Left lung (tissue), 10 donors: ENCODE data around the gene MAP4. TPM values are rescaled to one million over a fixed set of nuclear protein-coding genes. Genes with fewer than 3 reads are reported as not detected.
"Not testable (repeated sequence)": the region's sequence is repeated elsewhere in the genome, so short reads cannot be mapped to it uniquely, and the experiment has no call there.

Experiments
- ATAC-seq: fragments of 200-7000 bp; cut with Tn5 transposase; one replicate; pipeline ENCODE4 v1.9.1; 2020; ENCODE audit warnings: moderate library complexity
- DNase-seq, 4 donors: peaks; one replicate each; pipeline ENCODE4 v3.0.0-alpha.2; 2013 to 2020
- H3K27ac ChIP-seq, 2 donors: fragments of 200-600 bp; sonication (generic) in 1 of 2; one replicate each; pipeline versions ENCODE4 v1.5.0 to v1.8.0; 2020 to 2021
- H3K27me3 ChIP-seq, 2 donors: fragments of 200-600 bp; sonication (generic) in 1 of 2; one replicate each; pipeline versions ENCODE4 v1.5.0 to v1.8.0; 2020 to 2021
- H3K36me3 ChIP-seq, 2 donors: fragments of 200-600 bp; sonication (generic) in 1 of 2; one replicate each; pipeline versions ENCODE4 v1.5.0 to v1.8.0; 2020 to 2021
- H3K4me1 ChIP-seq, 2 donors: fragments of 200-600 bp; one replicate each; pipeline ENCODE4 v1.8.0; 2021
- H3K4me3 ChIP-seq, 2 donors: fragments of 200-600 bp; sonication (generic) in 1 of 2; one replicate each; pipeline versions ENCODE4 v1.5.0 to v1.8.0; 2020 to 2021; ENCODE audit warnings: mild to moderate bottlenecking in 1 of 2
- H3K9me3 ChIP-seq, 2 donors: fragments of 200-600 bp; sonication (generic) in 1 of 2; one replicate each; pipeline versions ENCODE4 v1.5.0 to v1.8.0; 2020 to 2021
- intact Hi-C, 2 donors: fragments of 100-400 bp; cut with DNase I; formaldehyde crosslinking; loops; one replicate each; pipeline versions ENCODE4 v1.11.2 to v1.14.2; 2022
- polyA plus RNA-seq, 6 donors: library from polyadenylated mRNA; unstranded; fragments of 120-200 nt; gene quantifications; one replicate each; pipeline ENCODE4 v1.2.1, GENCODE V29; 2013; ENCODE audit not compliant: insufficient read length in 6 of 6
- total RNA-seq, 2 donors: library from RNA; stranded (reverse); fragmentation: NEBNext Ultra II Directional; extraction: Animal tissue kit (Norgen Biotek cat#: 25700); gene quantifications; one replicate each; pipeline ENCODE4 v1.2.1, GENCODE V29; 2021
- TF ChIP-seq, protein P1 (sequence below), 2 donors: fragments of 200-600 bp; sonication (generic) in 1 of 2; IDR thresholded peaks; one replicate each; pipeline versions ENCODE4 v1.5.0 to v1.8.0; 2021; ENCODE audit warnings: antibody characterized with exemption in 2 of 2
- donor health status: DM: no; HTN: yes; CAD: no.
- donor health status: DM: no; HTN: no; CAD: no.

The MAP4 gene
- total and polyA plus RNA-seq, 8 donors: 165 to 216 (median 177) TPM

DNA sequence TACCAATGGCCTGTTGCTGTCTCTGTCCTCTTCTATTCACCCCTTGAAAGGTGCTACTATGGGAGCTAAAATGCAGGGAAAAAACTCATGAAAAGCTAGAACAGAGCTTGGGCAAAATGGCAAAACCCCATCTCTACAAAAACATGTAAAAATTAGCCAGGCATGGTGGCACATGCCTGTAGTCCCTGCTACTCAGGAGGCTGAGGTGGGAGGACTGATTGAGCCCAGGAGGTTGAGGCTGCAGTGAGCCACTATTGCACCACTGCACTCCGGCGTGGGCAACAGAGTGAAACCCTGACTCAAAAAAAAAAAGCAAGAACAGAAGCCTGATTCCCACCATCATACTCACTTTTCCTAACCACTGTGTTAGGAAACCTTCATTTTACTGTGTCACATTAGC, 1.9 kb downstream of the MAP4 start:
- Histone ChIP-seq H3K27ac (no peak overlapping the region), H3K4me1 (peaks cover 27 to 52% of the 10 kb centered on the region in 2 donors), H3K4me3 (no peak overlapping the region), H3K27me3 (no peaks in the 10 kb centered on the region), H3K9me3 (no peaks in the 10 kb centered on the region), H3K36me3 (no peaks in the 10 kb centered on the region)
- no peak for DNase-seq
- ATAC-seq: no peak
- TF ChIP-seq, protein P1, sequence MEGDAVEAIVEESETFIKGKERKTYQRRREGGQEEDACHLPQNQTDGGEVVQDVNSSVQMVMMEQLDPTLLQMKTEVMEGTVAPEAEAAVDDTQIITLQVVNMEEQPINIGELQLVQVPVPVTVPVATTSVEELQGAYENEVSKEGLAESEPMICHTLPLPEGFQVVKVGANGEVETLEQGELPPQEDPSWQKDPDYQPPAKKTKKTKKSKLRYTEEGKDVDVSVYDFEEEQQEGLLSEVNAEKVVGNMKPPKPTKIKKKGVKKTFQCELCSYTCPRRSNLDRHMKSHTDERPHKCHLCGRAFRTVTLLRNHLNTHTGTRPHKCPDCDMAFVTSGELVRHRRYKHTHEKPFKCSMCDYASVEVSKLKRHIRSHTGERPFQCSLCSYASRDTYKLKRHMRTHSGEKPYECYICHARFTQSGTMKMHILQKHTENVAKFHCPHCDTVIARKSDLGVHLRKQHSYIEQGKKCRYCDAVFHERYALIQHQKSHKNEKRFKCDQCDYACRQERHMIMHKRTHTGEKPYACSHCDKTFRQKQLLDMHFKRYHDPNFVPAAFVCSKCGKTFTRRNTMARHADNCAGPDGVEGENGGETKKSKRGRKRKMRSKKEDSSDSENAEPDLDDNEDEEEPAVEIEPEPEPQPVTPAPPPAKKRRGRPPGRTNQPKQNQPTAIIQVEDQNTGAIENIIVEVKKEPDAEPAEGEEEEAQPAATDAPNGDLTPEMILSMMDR (IDR thresholded peaks at IDR 0.05): no peak
- intact Hi-C loops: no loop called here

DNA sequence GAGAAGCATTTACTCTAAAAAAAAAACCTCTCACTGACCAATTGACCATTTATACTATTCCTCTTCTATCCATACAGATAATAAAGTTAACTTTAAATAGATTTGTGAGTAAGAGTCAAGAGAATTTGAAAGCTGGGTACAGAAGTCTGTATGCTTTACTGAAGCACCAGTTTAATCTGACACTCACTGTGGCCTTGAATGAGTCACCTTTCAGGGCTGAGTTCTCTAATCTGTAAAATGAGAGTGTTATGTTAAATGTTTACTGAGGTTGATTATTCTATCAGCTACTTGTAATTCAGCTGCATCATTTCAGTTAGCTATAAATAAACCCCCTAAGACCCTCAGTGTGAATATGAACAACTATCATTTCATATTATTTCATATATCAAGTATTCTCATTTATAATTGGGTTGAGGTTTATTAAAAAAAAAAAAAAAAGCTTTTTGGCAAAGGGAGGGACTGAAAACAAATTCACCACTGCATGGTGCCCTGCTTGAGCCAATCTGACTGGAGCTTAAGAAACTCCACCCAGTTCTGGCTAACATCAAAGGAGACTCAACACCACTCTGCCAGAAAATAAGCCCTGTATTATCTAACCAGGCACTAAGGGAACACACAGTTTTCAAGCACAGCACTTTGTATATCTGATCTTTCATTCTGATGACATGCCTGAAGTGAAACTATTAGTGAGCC, 2.8 kb downstream of the MAP4 start:
- Histone ChIP-seq H3K4me3 (no peak overlapping the region), H3K27ac (no peak overlapping the region), H3K4me1 (peaks cover 27 to 45% of the 10 kb centered on the region in 2 donors), H3K27me3 (no peaks in the 10 kb centered on the region), H3K36me3 (no peaks in the 10 kb centered on the region), H3K9me3 (no peaks in the 10 kb centered on the region)
- TF ChIP-seq, protein P1 (IDR thresholded peaks at IDR 0.05): no peak
- intact Hi-C loops: no loop called here
- ATAC-seq (peak; percentile 84), DNase-seq (no peak)

DNA sequence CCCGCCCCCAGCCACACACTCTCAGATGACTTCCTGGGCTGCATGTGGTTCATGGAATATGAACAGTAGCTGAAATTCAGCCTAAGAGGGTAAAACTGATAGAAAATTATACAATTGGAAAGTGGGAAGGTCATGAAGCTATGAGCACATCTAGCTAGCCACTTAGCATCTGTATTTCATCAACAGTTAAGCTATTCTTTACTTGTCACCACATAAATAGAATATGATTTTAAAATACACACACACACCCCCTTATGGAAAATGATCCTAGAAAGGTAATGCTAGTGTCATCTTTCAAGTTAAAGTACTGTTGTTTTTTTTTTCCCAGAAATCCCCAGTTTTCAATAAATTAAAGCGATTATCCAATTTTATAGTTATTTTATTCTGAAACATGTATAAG, 3.6 kb downstream of the MAP4 start:
- intact Hi-C loops: no loop called here
- no peaks in the 10 kb centered on the region for H3K36me3 ChIP-seq
- no peaks in the 10 kb centered on the region for H3K27me3 ChIP-seq
- H3K9me3 ChIP-seq: no peaks in the 10 kb centered on the region
- DNase-seq: no peak
- H3K4me3 ChIP-seq: no peak overlapping the region
- no peak for ATAC-seq
- TF ChIP-seq, protein P1 (IDR thresholded peaks at IDR 0.05): no peak
- H3K27ac ChIP-seq: no peak overlapping the region
- peaks cover 27 to 43% of the 10 kb centered on the region in 2 donors for H3K4me1 ChIP-seq

DNA sequence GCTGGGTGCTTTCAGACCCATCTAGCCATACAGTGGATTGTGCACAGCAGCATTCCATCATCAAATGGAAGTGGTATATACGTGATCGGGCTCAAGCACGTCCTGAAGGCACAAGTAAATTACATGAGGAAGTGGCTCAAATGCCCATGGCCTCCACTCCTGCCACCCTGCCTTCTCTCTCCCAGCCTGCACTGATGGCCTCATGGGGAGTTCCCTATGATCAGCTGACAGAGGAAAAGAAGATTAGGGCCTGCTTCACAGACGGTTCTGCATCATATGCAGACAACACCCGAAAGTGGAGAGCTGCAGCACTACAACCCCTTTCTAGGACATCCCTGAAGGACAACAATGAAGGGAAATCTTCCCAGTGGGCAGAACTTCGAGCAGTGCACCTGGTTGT, 8.2 kb downstream of the MAP4 start:
- H3K36me3 ChIP-seq, H3K9me3 ChIP-seq, H3K27ac ChIP-seq, H3K27me3 ChIP-seq, DNase-seq, intact Hi-C loops, ATAC-seq, H3K4me3 ChIP-seq: not testable (repeated sequence)
- H3K4me1 ChIP-seq: peaks cover 7 to 12% of the 10 kb centered on the region in 2 donors

DNA sequence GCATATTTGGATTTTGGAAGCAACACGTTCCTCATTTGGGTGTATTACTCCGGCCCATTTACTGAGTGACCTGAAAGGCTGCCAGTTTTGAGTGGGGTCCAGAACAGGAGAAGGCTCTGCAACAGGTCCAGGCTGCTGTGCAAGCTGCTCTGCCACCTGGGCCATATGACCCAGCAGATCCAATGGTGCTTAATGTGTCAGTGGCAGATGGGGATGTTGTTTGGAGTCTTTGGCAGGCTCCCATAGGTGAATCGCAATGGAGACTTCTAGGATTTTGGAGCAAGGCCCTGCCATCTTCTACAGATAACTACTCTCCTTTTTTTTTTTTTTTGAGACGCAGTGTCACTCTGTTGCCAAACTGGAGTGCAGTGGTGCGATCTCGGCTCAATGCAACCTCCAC, 8.9 kb downstream of the MAP4 start:
- ATAC-seq, H3K4me3 ChIP-seq, intact Hi-C loops, H3K27me3 ChIP-seq, H3K36me3 ChIP-seq, H3K4me1 ChIP-seq, H3K27ac ChIP-seq, H3K9me3 ChIP-seq, DNase-seq: not testable (repeated sequence)

DNA sequence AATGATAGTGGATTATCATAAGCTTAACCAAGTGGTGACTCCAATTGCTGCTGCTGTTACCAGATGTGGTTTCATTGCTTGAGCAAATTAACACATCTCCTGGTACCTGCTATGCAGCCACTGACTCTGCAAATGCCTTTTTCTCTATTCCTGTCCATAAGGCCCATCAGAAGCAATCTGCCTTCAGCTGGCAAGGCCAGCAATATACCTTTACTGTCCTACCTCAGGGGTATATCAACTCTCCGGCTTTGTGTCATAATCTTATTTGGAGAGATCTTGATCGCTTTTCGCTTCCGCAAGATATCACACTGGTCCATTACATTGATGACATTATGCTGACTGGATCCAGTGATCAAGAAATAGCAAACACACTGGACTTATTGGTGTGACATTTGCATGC, 9.4 kb downstream of the MAP4 start:
- H3K4me3 ChIP-seq, H3K9me3 ChIP-seq, H3K27ac ChIP-seq, H3K36me3 ChIP-seq, DNase-seq, intact Hi-C loops, H3K4me1 ChIP-seq, H3K27me3 ChIP-seq, ATAC-seq: not testable (repeated sequence)

DNA sequence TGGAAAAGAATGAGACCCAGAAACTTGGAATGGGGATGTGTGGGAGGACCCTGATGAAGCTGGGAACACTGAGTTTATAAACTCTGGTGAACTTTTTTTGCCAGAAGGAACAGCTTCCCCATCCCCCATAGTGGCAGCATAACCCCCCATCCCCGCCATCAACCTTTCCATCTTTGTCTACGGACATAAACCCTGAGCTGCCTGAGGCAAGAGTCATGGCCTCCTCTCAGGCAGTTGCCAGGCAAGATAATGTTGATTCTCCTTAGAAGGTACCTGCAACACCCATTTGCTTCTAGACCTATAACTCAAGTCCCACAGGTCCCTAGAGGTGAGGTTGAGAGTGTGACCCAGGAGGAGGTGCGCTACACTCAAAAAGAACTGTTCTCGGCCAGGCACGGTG, 11.5 kb downstream of the MAP4 start:
- Histone ChIP-seq H3K36me3 (no peaks in the 10 kb centered on the region), H3K4me1 (no peaks in the 10 kb centered on the region), H3K4me3 (no peak overlapping the region), H3K9me3 (no peaks in the 10 kb centered on the region), H3K27ac (no peak overlapping the region), H3K27me3 (no peaks in the 10 kb centered on the region)
- intact Hi-C loops: no loop called here
- ATAC-seq: no peak
- TF ChIP-seq, protein P1 (IDR thresholded peaks at IDR 0.05): no peak
- no peak for DNase-seq
